ENCODE data around the gene TUBB1.
"Not testable (repeated sequence)": the region's sequence is repeated elsewhere in the genome, so short reads cannot be mapped to it uniquely, and the experiment has no call there.

TUBB1 gene

GRCh38 chr20:59019217-59019616, at the start of gene TUBB1:
TUBB1 (plus strand) TSS chr20:59019429; CDS start chr20:59019523, 94 bp downstream.
- DNase-seq (ENCODE audit: low read depth): no peak

- no peak for DNase-seq (ENCODE audit: low read depth)
Observed at GRCh38 chr20:58969439-58969838, 49.8 kb upstream of the TUBB1 start.

DNA sequence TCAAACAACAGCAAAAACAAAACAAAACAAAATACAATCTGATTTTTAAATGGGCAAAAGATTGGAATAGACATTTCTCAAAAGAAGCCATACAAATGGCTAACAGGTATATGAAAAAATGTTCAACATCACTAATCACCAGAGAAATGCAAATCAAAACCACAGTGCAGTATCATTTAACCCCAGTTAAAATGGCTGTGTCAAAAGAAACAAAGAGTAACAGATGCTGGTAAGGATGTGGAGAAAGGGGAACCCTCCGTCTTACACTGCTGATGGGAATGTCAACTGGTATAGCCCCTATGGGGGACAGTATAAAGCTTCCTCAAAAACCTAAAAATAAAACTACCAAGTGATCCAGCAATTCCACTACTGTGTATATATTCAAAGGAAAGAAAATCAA, 49.1 kb upstream of the TUBB1 start:
- no peak for DNase-seq (ENCODE audit: low read depth)

- no peak for DNase-seq (ENCODE audit: low read depth)
Observed at GRCh38 chr20:58971429-58971828, 47.8 kb upstream of the TUBB1 start.

DNA sequence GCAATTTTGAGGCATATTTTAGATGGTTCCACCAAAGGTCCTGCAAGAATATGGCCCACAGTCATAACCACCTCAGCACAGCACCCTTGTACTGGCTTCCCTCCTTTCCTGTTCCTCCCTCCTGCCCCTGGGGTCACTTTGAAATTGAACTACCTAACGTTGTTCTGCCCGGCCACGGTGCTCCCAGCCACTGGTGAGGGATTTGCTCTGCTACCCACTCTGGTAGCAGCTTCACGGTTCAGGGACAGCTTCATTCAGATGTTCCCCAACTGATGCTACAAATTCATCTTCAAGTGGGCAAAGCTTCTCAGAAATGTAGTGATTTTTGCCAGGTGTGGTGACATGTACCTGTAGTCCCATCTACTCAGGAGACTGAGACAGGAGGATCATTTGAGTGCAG, 46.0 kb upstream of the TUBB1 start:
- no peak for DNase-seq (ENCODE audit: low read depth)

DNA sequence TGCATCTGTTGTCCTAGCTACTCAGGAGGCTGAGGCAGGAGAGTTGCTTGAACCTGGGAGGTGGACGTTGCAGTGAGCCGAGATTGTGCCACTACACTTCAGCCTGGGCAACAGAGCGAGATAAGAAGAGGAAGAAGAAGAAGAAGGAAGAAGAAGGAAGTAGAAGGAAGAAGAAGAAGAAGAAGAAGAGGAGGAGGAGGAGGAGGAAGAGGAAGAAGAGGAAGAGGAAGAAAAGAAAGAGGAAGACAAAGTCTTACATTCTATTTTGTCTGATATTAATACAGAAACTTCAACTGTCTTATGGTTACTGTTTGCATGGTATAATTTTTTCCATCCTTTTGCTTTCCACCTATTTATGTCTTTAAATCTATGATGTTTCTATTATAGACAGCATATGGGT, 45.4 kb upstream of the TUBB1 start:
- no peak for DNase-seq (ENCODE audit: low read depth)

DNA sequence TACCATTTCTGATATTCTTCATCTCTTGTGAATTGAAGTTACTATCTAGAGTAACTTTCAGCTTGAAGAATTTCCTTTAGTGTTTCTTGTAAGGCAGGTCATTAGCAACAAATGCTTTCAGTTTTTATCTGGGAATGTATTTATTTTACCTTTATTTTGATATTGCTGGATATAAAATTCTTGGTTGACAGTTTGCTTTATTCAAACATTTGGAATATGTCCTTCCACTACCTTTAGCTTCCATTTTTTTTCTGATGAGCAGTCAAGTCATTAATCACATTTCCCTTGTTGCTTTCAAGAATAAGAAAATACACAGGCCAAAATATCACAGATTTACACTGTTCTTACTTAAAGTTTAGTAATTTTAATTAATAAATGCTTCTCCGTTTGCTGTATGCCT, 43.9 kb upstream of the TUBB1 start:
- no peak for DNase-seq (ENCODE audit: low read depth)

DNA sequence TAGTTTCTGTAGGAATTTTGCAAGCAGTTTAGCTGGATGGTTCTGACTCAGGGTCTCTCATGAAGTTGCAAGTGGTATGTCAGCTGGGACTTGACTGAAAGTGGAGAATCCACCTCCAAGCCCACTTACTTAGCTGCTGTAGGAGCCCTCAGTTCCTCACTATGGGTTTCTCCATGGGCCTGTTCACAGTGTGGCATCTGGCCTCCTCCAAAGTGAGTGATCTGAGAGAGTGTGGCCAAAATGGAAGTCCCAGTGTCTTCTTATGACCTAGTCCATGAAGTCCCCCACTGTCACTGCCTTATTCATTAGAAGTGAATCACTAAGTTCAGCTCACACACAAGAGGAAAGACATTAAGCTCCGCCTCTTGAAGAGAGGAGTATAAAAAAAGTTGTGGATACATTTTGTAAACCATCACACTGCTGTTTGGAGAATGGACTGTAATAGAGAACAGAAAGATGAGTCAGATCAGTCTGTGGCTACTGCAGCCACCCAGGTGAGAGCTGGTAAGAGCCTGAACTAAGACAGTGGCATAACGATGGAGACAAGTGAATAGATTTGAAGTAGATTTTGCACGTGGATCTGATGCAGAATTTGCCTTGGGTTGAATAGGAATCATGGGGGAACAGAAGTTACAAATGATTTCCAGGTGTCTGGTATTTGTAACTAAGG, 43.0 kb upstream of the TUBB1 start:
- no peak for DNase-seq (ENCODE audit: low read depth)

GRCh38 chr20:58978351-58979190, 40.7 kb upstream of the TUBB1 start:
- DNase-seq (ENCODE audit: low read depth): no peak

- DNase-seq (ENCODE audit: low read depth): peak; percentile 77
Observed at GRCh38 chr20:58980711-58981627, 38.3 kb upstream of the TUBB1 start, which contains the start of gene NELFCD. NELFCD (plus strand) TSS chr20:58981256; CDS start chr20:58981310, 54 bp downstream.

- no peak for DNase-seq (ENCODE audit: low read depth)
Observed at GRCh38 chr20:58981628-58982364, 37.4 kb upstream of the TUBB1 start.

DNA sequence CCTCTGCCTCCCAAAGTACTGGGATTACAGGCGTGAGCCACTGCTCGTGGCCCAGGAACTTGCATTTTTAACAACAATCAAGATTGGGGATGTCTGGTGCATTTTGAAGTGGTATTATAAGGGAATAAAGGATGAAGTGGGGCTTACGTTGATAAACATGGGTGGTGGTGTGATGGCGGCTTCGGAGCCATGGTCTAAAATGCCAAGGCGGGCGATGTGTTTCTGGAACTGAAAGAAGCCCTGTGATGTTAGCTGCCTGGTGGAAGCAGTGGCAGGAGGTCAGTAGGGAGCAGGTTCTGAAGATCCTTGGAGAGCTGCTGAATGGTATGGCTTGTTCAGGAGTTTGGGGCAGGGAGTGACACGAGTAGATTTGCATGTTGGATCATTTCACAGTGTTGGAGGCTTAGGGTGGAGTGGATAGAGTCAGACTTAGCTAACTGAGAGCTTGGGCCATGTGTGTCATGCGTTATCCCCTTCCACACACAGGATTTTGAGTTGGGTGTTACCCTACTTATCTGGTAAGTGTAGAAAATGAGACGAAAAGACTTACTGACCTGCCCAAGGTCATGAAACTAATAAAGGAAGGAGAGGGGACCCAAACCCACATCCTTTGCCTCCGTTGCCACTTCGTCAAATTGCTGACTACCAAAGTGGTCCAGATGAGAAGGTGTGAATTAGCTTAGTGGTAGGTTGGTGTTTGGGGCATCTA, 36.7 kb upstream of the TUBB1 start:
- no peak for DNase-seq (ENCODE audit: low read depth)

GRCh38 chr20:58983115-58983468, 36.1 kb upstream of the TUBB1 start:
- DNase-seq (ENCODE audit: low read depth): not testable (repeated sequence)

- DNase-seq (ENCODE audit: low read depth): no peak
Observed at GRCh38 chr20:58984691-58985090, 34.5 kb upstream of the TUBB1 start.

- DNase-seq (ENCODE audit: low read depth): no peak
Observed at GRCh38 chr20:58985656-58986055, 33.6 kb upstream of the TUBB1 start.

DNA sequence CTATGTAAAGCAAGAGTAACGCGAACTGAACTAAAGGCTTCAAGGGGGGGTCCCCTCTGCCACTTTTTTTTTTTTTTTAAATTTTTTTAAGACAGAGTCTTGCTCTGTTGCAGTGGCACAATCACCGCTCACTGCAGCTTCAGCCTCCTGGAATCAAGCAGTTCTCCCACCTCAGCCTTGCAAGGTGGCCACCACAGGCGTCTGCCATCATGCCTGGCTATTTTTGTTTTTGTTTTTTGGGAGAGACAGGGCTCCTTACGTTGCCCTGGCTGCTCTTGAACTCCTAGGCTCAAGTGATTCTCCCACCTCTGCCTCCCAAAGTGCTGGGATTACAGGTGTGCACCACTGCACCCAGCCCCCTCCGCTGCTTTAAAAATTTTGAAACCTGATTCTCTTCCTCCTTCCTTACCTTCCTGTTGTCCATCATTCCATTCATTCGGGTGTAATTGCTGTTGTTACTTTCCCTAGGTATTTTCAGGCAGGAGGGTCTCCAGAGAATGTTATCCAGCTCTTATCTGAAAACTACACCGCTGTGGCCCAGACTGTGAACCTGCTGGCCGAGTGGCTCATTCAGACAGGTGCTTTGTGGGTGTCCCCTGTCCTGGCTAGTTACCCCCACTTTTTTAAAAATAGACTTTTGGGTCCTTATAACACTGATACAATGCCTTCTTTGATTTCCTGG, 32.8 kb upstream of the TUBB1 start:
- DNase-seq (ENCODE audit: low read depth): no peak

DNA sequence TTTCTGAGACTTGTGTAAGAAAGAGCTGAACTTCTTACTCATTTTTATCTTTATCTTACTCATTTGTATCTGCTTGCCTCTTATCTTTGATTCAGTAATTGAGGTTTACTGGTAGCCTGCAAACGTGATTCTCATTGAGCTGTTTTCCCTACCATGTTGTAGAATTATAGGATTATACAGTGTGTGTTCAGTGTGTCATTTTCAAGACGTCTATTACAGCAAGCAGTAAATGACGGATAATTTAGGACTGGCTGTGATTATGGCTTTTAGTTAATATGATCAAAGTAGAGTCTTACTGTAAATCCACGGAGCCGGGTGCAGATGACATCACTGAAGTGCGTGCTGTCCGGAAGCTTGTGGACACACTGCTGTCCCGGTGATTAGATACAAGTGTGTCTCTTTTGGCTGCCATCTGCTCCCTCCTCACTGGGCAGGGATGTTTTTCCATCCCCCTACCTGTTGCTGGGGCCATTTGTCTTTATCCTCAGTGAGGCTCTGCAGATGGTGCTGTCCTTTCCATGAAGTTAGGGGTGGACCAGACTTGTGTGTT, 32.2 kb upstream of the TUBB1 start:
- DNase-seq (ENCODE audit: low read depth): no peak

- DNase-seq (ENCODE audit: low read depth): no peak
Observed at GRCh38 chr20:58987790-58988564, 31.3 kb upstream of the TUBB1 start.

GRCh38 chr20:58988565-58988882, 30.7 kb upstream of the TUBB1 start:
- no peak for DNase-seq (ENCODE audit: low read depth)

DNA sequence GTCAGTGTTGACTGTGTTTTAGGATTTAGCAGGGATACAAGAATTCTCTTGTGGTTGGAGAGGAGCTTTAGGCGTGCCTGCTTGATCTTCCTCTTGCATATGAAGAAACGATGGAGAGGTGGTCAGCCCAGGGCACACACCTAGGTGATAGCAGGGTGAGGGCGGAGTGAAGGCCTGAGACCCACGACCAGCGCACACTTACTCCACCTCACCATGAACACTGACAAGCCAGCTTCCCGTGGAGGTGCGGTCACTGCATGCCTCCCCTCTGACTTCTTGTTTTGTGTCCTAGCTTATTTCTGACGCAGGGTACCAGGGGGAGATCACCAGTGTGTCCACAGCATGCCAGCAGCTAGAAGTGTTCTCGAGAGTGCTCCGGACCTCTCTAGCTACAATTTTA, 30.0 kb upstream of the TUBB1 start:
- DNase-seq (ENCODE audit: low read depth): no peak
